ENCODE data around the gene MCF2L2.

MCF2L2 gene

DNA sequence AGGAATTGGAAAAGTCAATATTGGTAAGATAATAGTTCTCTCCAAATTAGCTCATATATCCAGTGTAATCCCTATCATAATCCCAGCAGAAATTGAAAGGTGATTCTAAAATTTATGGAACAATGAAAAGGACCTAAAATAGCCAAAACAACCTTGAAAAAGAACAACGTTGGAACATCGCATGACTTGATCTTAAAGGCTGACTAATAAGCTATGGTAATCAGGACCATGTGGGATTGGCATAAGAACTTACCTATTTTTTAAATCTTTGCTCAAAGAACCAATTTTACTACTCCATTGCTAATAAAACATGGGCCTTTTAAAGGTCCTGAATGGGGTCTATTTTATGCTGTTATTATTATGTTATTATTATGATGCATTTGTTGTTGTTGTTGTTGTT is 134.5 kb downstream of the MCF2L2 start:
- peak; percentile 46 for DNase-seq (ENCODE audit: low read depth)

DNA sequence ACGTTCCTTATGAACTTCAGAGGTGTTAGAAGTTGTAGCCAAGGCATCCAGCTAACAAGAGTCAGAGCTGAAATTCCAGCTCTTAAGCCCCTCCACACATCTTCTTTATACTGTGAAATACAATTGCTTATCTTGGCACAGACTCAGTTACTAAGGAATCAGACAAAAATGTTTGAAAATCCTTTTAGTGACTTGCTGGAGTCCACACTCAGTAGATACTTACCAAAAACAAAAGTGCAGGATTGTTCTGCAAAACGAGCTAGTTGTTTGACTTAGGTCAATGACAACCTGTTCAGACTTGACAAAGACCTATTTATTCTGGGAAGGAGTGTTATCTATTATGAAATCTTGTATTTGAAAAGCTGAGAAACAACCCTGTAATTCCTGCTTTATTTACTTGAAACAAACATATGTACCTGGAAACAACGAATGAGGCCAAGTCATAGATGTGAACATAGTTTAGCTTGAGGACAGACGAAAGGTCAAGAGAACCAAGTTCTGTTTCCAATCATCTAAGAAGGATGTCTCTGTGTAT is 136.9 kb downstream of the MCF2L2 start:
- DNase-seq (ENCODE audit: low read depth) = peak; percentile 31

DNA sequence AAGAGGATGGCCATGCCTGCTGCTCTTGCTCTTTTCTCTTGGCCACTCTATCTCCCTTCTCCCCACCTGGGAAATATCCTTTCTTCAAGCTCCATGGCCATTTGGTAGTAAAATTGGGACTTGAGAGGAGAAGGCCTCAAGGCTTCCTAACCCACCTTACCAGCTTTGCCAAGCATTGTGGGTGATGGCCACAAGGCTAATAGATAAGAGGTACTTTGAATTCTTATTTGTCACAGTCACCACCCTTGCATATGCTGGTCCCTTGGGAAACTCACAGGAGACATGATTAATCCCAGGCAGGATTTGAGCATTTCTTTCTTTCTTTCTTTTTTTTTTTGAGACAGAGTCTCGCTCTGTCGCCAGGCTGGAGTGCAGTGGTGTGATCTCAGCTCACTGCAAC is 138.2 kb downstream of the MCF2L2 start:
- no peak for DNase-seq (ENCODE audit: low read depth)

DNA sequence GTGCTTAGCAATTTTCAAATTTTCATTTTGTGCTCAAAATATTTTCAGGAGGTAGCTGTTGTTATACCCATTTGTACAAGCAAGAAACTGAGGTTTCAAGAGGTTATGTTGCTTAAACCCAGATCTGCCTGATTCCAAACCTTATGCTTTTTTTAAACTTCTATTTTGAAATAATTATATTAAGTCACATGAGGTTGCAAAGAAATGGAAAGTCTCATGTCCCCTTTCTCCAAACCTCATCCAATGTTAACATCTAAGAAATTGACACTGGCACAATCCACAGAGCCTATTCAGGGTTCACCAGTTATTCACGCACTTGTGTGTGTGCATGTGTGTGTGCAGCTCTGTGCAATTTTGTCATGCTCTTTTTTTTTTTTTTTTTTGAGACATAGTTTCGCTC is 140.3 kb downstream of the MCF2L2 start:
- DNase-seq (ENCODE audit: low read depth) = no peak

DNA sequence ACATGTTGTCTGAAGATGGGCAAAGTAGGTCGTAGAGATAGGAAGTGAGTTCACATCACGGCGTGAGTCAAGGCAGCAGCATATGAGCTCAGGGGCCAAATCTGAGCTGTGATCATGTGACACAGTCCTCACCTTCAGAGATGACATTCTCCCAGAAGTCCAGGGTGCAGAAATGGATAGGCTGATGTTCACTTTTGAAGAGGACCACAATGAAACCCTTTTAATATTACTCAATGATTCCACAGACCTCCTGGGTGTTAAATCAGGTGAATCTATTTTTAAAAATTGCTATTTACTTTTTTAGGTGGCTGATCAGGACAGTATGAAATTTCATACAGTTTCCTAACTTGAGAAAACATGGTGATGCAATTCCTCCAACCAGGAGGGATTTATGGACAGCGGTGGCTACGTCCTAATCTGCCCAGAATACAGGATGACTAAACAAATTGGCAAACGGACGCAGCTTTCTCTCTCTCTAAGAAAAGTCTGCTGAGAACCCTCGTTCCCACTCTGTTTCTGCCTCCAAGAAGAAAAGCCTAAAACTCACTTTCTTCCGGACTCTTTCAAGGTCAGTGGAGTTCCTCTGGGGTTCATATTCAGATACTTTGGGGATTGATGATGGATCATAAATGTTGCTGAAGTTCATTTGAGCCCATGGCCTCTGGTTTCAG is 141.0 kb downstream of the MCF2L2 start:
- DNase-seq (ENCODE audit: low read depth) = peak; percentile 95

DNA sequence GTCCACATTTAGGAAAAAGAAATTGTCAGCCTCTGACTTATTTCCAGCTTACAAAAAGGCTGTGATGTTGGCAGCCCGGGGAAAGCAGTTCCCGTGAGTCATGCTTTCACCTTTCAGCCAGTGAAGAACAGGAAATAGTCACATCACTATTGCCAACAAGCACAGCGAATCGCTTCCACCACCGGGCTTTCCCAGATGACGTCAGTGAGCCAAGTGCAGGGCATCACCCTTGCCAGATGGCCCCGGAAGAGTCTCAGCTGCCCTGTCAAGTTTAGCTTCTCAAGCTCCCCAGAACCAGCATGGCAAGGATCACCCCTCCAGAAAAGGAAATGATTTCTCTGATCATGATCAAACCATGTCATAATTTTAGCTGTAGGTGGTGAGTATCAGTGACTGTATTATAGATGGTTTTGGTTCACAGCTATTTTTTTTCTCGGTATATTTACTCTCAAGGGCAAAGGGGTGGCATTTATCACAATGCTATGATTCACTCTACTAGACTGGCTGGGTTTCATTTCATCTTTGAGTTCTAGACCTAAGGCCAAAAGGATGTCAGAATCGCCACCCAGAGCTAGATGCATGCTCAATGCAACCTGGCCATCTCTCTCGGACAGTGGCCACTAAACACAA is 142.5 kb downstream of the MCF2L2 start:
- DNase-seq (ENCODE audit: low read depth) = peak; percentile 98

DNA sequence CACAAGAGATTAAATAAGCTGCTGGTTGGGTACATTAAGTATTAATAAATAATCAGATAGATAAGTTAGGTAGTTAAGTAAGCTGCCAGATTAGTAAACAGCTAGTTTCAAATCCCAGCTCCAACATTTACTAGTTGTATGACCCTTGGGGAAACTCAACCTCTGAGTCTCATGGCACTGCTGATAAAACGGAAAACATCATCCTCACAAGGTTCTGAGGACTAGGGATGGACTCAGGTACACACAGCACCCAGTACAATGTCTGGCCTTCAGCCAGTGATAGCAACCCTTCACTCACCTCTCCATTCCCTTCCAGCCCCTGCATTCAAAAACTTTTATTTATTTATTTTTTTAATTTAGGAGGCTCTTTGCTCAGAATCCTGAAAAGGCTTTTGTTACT is 143.1 kb downstream of the MCF2L2 start:
- DNase-seq (ENCODE audit: low read depth) = no peak

DNA sequence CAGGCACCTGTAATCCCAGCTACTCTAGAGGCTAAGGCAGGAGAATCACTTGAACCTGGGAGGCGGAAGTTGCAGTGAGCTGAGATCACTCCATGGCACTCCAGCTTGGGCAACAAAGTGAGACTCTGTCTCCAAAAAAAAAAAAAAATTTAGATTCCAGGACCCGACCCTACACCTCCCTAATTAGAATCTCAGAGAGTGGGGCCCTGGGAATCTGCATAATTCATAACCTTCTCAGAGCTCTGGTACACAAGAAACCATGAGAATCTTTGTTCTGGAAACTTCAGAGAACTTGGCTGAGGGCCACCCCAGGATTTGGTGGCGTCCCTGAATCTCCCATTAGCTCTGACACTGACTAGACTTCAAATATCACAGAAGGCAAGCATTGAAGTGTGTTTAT is 143.8 kb downstream of the MCF2L2 start:
- DNase-seq (ENCODE audit: low read depth) = no peak

DNA sequence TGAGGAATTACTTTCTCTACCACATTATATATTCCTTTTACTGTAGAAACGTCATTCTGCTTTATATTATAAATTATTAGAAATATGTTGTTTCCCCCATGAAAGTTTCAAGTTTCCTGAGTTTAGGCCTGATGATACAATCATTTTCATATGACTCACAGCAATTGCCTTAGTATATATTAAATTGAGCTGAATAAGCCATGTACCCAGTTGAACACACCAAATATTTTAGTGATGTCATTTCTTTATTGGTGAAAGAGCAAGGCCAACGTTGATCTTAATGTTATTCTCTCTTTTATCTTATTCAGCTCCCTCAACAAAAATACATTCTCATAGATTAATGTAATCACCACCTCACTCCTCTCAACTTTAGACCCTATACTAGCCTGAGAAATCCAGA is 144.5 kb downstream of the MCF2L2 start:
- DNase-seq (ENCODE audit: low read depth) = peak; percentile 58

DNA sequence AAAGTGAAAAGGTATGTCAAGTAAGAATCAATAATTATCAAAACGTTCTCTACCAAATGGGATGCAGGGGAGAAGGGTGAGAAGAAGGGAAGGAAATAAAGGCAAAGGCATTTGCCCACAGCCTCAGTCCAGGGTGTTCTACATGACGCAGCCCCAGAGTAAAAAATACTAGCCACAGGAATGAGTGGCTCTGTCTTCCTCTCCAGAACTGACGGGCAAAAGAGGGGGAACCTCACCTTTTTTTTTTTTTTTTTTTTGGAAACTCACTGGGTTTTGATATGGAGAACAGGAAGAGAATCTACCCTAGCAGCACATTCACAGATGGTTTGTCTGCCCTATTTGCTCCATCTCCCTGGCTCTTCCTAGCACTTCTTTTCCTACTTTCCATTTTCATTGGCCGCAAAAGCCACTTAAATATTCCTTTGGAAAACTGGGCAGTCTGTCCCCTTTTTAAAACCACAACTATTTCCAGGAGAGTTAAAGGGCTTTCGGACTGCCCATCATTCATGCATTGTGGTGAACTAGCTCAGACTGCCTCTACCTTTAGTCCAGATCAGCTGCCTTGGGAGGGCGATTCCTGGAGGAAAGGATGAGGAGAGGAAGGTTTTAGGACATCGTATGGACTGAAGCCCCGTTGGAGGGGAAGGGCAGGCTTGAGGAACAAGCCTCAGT is 147.2 kb downstream of the MCF2L2 start:
- DNase-seq (ENCODE audit: low read depth) = no peak

DNA sequence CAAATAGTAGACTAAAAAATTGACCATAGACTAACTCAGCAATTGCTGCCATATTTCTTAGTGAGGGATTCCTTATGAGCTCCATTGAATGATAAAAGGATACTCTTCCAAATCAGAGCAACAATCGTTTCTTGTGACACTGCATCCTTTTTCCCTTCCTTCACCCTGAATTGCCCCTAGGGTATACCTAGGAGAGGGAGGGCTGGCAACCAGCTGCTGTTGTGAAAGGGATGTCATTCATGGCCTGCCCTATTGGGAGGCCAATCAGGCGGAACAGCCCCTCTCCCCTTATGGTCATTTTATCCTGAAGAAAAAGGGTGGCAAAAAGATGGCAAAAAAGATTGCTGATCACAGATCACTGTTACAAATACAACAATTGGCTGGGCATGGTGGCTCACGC is 149.0 kb downstream of the MCF2L2 start:
- no peak for DNase-seq (ENCODE audit: low read depth)

DNA sequence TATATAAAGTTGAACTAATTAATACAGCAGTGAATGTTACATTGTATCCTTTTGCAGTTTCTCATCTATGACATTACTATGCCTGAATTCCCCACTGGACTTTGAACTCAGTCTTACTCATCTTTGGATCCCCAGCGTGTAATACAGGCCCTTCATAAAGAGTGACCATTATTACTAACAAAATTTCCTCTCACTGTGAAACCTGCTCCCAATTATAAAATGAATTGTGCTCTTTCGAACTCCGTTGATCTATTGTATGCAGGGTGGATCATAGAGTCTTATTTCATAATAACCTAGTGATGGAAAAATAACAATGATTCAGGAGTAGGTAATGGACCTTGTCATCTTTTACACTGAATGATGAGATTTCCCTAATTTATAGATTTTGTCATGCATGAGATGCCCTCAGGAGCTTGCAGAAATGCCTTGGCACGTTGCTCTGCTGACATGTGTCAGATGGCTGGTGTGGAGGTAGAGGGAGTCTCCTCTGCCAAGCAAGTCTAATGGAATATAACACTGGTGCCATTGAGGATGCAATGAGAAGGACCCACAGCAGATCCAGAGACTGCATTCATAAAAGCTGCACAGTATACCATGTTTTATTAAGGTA is 149.8 kb downstream of the MCF2L2 start:
- DNase-seq (ENCODE audit: low read depth) = peak; percentile 60

DNA sequence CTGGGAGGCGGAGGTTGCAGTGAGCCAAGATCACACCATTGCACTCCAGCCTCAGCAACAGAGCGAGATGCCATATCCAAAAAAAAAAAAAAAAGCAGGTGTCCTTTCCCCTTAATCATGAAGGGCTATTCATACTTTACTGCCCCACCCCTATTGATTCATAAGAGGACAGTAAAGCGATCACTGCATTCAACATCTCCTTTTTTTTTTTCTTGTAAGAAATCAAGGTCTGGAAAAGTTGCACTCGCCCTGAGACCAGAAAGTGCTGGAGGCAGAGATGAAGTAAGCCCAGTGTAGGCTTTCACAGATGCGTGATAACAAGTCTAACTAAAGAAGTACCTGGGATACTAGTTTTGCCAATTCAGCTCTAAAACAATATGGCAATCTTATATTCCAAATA is 151.2 kb downstream of the MCF2L2 start:
- DNase-seq (ENCODE audit: low read depth) = no peak

DNA sequence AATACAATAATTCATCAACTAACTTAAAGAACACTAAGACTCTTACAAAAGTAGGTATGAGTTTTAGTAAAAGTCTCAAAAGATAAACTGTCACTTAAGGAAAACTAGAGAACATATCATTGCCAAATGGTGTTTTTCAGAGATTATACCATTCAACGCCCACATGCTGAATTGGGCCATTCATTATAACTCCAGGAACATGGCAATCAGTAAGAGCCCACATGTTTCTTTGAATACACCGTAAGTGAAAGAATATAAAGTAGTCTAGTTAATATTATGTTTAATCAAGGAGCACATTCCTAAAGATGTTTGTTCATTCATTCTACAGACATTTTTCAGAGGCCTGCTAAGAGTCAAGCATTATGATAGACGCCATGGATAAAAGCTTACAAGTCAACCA is 152.5 kb downstream of the MCF2L2 start:
- DNase-seq (ENCODE audit: low read depth) = no peak

DNA sequence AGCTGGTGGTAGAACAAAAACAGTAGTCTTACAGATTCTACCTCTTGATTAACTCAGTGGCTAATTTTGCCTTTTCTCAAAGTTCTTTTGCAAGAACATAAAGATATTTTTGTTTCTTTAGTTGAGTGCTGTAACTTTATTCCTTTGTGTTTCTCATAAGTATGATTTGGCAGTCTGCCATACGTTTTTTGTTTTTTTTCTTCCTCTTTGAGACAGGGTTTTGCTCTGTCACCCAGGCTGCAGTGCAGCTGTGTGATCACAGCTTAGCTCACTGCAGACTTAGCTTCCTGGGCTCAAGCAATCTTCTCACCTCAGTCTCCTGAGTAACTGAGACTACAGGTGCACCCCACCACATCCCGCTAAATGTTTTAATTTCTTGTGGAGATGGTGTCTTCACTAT is 153.0 kb downstream of the MCF2L2 start:
- peak; percentile 89 for DNase-seq (ENCODE audit: low read depth)

DNA sequence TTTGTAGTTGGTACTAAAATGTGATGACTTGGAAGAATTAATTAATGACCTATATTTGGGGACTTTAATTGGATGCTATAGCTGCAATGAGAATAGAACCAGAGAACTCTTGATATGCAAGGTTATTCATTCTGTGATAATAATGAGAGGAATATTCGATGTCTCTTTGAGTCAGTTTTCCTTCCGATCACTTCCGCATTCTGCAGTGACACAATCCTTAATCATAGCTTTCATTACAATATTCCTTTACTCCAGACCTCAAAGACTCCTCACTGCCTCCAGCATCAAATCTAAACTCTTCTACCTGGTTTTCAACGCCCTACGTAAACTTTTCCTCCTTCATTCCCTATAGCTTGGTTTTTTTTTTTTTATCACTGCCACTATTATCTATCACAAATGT is 153.8 kb downstream of the MCF2L2 start:
- no peak for DNase-seq (ENCODE audit: low read depth)

DNA sequence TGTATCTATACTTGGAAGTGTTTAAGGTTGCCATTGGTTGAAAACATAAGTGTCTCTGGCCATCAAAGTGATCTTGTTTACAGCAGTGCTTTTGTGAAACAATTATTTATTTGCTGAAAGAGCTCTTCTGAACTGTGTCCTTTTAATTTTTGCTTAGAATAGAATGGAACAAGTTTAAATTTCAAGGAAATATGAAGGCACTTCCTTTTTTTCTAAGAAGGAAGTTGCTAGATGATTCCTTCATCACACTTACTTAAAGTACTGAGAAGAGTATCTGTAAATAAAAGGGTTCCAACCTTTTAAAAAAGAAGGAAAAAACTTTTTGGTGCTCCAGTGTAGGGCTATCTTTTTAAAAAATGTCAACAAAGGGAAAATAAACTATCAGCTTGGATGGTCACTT is 155.6 kb downstream of the MCF2L2 start:
- no peak for DNase-seq (ENCODE audit: low read depth)

DNA sequence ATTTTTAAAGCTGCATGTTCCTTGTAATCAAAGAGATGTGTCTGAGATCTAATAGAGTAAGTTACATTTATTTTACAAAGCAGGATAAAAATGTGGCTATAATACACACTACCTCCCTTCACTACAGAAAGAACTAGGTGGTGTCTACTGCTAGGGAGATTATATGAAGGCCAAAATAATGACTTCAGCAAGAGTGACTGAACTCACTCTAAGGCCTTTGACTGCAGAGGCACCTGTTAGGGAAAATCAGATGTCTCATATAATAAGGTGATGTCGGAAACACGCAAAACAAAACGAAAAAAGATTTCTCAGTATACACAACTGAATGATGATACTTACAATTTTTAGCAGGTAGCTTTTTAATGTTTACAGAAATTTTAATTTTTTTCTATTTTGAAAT is 156.3 kb downstream of the MCF2L2 start:
- DNase-seq (ENCODE audit: low read depth) = no peak

DNA sequence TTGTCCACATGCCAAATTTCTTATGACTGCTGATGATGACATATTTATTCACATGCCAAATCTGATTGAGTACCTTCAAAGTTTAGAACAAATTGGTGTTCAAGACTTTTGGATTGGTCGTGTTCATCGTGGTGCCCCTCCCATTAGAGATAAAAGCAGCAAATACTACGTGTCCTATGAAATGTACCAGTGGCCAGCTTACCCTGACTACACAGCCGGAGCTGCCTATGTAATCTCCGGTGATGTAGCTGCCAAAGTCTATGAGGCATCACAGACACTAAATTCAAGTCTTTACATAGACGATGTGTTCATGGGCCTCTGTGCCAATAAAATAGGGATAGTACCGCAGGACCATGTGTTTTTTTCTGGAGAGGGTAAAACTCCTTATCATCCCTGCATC is 158.1 kb downstream of the MCF2L2 start:
- DNase-seq (ENCODE audit: low read depth) = no peak

DNA sequence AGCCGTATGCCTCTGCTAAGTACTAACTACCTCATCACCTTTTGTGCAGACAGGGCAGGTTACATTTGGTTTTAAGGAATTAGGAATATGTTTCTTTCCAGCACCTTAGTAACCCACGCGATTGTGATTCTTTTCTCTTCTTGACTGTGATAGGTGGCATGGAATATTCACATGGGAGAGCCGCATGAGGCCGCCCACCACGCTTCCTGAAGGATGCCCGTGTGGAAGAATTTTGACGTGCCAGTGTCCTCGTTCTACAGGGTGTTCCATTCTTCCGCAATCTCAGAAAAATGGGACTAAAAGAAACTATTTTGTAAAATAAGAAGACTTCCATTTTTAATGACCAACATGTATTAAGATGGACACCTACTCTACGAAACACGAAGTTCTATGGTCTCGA is 159.1 kb downstream of the MCF2L2 start:
- DNase-seq (ENCODE audit: low read depth) = no peak

DNA sequence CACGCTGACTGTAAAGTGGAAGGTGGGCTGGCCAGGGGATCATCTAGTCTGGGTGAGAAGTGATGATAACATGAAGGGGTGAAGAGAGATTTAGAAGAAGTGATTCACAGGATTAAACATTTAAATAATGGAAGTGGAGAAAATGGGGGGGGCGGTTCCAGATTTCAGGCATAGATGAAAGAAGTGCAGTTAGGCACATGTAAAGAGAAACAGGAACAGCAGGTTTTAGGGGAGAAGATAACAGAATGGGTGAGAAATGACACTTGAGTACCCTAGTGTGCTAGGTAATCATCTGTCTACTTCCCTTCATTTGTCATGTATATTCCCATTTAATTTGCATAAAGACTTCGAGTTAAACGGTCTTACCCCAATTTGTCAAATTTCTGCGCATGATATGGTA is 160.1 kb downstream of the MCF2L2 start:
- DNase-seq (ENCODE audit: low read depth) = no peak

DNA sequence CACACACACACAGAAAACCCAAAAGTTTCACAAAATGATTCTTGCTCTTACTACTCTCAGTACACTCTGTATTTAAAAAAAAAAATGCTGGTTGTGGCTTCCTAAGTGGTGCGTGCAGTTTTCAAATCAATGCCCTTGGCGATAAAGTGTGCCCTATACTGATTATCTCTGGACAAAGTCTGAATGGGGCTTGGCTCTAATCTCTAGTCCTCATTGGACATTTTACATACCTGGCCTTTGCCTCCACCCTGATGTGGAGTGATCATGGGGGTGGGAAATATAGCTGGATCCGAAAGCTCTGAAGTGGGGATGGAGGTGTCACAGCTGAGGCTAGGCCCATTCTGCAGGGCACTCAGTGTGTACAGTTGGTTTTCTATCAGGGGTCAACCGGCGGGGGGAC is 161.3 kb downstream of the MCF2L2 start:
- DNase-seq (ENCODE audit: low read depth) = no peak

DNA sequence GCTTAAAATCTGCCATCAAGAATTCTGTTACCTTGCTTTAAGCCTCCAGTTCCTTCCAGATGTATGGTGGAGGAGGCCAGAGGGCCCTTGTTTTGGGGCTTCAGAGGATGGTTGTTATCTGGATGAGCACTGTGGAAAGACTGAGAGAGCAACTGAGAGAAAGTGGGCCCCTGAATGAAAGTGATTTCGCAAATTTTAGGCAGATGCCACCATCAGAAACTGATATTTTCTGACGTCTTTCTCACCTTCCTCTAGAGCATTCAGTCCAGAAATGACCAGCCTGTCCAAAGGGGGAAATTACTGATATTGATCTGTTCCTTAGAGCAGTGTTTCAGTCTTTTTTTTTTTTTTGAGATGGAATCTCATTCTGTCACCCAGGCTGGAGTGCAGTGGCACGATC is 162.0 kb downstream of the MCF2L2 start:
- no peak for DNase-seq (ENCODE audit: low read depth)
